Left hindlimb (tissue), 1 donor: Measurements from ENCODE around the gene SSTR4.
"Not testable (repeated sequence)": the region's sequence is repeated elsewhere in the genome, so short reads cannot be mapped to it uniquely, and the experiment has no call there.

ENCODE experiments used
- DNase-seq: peaks from one replicate; pipeline ENCODE4 v3.0.0-alpha.2; 2018

The SSTR4 gene

DNA sequence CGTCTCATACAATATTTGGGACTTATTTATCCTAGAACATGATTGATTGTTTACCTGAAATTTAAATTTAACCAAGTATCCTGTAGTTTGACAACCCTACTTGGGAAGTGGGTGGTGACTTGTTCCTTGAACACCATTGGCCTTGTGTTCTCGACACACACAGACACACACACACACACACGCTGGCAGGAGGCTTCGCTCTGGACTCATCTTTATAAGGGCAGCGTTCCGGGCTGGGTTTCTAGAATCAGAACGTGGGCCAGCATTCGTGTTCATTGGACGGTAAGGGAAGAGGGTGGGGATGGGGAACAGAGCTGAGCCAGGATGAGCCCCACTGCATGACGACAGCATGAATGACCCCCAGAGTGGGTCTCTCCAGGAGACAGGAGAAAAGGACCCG, 16.2 kb upstream of the SSTR4 start:
- DNase-seq: no peak

DNA sequence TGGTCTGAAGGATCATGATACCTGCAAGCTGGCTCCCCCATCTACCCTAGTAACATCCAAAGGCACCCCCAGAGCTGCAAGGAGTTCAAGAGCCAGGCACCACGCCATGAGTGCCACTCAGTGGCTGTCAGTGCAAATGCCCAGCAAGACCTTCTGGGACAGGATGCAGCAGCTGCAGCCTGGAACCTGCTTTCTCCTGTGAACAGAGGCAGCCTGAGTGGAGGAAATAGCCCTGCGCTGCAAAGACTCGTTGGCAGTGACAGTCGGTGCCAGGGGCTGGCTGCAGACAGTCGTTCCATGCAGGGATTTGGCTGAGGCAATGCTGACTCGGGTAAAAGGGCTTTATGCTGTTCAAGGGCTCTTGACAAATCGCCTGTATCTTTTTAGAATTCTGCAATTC, 15.7 kb upstream of the SSTR4 start:
- DNase-seq: no peak

DNA sequence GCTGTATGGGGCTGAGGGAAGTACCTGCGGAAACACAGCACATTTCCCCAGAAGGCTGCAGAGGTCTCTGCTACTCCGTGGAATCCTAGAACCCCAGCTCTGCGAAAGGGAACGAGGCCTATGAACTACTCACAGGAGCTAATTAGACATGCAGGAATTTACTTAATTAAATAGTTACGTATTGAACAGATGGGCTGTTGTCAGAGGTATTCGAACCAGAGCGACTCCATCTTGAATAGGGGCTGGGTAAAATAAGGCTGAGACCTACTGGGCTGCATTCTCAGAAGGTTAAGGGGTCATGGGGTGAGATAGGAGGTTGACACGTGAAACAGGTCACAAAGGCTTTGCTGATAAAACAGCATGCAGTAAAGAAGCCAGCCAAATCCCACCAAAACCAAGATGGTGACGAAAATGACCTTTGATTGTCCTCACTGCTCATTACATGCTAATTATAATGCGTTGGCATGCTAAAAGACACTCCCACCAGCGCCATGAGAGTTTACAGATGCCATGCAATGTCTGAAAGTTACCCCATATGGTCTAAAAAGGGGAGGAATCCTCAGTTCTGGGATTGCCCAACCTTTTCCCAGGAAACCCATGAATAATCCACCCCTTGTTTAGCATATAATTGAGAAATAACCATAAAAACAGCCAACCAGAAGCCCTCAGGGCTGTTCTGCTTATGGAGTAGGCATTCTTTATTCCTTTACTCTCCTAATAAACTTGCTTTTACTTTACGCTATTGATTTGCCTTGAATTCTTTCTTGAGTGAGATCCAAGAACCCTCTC, 14.7 kb upstream of the SSTR4 start:
- no peak for DNase-seq

DNA sequence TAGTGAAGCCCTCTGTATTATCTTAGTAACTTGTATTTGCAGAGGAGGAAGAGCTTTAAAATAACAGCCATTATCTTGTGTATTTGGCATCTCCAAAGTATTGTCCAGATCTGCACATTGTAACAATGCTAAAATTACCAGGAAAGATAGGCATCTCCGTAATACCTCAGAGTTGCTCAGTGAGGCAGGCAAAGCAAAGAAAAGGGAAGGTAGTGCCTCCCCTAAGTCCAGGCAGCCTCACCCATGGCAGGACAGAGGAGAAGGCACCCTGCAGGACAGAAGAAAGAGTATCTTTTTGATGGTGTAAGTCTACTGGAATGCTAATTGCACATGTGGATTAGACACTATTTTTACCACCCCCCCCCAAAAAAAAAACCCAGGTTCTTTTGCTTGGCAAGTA, 13.6 kb upstream of the SSTR4 start:
- no peak for DNase-seq

DNA sequence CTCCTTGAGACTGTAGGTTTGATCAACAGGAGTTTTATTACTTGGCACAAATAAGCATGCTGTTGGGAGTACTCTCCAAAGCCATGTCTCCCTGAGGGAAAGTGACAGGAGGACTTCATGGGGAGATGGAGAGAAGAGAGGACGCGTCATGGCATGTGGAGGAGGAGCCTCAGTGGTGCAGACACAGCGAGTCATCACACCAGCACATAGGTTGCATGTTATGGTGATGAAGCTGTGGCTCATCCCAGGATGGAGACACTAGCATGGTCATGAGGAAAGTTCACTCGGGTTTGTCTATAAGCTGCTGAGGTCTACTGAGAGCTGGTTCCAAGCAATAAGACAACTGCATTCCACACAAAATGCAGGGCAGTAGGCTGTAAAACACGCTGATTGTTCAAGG, 13.2 kb upstream of the SSTR4 start:
- no peak for DNase-seq

DNA sequence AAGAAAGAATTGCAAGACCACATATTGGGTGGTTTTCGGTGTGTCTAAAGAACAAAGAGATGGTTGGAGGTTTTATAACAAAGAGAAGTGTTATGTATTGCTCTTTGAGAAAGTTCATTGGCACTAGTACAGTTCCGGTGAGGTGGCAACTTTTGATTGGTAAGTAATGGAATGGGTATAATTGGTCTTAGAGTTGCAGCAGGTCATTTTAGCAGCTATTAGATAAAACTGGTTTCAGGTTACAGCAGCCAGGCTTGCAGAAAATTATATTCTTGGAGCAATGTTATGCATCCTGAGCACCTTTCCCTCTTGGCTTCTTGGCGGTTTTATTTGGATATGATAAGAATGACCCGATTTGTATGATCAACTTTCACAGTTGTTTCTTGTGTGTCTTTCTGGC, 12.3 kb upstream of the SSTR4 start:
- no peak for DNase-seq

DNA sequence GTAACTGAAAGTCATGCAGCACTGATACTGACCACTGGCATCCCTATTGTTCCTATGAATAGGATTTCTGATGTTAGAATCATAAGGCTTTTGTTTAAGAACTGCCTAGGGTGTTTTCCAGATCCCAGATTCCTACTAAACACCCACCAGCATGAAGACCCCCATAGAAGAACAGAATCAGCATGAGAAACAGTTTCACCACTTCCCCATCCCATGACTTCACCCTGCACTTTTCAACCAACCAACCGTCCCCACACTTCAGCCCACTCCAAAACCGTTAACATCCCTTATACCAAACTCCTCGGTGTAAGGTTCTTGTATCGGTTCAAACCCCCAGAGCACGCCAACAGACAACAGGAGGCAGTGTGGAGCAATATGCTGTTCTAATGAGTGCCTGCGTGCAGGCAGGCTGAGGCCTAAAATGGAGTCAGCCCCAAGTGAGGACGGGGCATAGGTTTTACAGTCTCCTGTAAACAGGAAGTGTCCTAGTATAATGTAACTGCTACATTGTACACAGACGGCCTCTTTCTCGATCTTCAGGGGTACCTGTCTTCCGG, 11.4 kb upstream of the SSTR4 start:
- no peak for DNase-seq

DNA sequence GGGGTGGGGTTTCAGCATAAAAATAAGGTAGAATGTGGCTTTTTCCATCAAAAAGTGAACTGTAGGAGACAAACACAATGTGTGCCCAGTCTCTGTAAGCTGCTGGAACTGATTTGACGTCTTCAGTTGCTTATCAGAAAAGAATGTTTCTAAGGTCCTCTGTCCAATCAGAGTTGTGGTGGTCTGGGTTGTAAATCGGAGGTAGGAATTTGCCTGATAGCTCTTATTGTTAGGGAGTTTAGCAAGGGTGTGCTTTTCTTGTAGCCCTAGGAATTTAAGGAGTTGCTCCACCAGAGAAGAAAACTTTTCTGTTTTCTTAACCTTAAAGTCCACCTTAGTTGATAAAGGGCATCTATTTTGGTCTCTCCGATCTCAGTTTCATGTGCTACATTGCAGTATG, 10.4 kb upstream of the SSTR4 start:
- no peak for DNase-seq

DNA sequence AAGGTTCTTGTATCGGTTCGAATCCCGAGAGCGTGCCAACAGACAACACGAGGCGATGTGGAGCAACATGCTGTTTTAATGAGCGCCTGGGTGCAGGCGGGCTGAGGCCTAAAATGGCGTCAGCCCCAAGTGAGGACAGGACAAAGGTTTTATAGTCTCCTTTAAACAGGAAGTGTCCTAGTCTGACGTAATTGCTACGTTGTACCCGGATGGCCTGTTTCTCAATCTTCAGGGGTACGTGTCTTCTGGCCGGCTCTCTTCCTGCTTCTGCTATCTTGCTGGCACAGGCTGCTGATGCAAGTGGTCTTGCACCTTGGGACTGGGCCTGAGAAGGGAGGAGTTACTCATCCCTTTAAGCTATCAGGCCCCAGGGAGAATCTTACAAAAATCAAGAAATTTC, 9.6 kb upstream of the SSTR4 start:
- DNase-seq: not testable (repeated sequence)

DNA sequence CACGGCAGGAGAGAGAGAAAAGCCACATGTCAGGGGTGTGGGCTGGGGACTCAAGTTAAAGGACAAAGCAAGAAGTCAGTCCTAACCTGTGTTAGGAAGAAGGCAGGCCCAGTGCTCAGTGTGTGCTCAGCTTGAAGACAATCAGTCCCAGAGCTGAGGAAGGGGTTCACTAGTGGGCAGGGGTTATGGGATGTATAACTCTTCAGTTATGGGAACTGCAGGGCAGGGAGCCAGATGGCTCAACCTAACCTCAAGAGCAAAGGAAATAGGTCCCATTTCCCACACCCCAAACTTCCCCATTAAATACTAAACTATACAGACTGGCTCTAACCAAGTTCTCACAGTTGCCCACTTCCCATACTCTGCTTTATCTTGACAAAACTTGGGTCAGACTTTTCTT, 7.4 kb upstream of the SSTR4 start:
- no peak for DNase-seq

DNA sequence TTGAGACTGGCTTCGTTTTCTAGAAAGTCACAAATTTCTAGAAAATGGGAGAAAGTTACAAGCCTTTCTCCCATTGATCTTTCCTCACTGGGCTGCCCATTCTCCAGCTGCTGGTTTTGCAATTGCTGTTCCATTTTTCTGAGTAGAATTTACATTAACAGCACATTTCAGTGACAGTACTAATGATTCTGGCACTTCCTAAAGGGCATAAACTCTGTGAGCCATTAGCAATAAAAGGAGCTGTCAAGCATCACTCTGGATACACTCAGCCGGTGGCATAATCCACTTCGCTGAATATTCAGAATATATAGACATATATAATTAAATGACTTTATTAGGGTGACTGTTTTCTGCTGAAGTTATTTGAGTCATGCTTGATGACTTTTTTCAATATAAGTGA, 6.7 kb upstream of the SSTR4 start:
- DNase-seq: no peak

DNA sequence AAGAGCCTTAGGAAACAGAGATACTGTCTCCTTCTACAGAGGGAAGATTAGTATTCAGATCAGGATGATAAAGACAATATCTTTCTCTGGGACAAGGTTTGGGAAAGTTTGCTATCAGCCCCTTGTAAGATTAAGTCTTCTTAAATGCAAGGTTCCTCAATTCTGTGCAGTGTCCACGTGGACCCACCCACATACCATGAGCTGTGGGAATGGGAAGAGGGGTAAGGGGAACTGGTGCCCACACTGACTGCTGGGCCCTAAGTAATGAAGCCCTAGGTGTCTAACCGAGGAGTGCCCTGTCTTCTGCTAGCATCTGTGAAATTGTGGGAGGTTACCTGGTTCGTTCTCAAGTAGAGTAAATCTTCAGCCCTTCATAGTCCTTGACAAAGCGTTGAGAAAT, 5.8 kb upstream of the SSTR4 start:
- no peak for DNase-seq

DNA sequence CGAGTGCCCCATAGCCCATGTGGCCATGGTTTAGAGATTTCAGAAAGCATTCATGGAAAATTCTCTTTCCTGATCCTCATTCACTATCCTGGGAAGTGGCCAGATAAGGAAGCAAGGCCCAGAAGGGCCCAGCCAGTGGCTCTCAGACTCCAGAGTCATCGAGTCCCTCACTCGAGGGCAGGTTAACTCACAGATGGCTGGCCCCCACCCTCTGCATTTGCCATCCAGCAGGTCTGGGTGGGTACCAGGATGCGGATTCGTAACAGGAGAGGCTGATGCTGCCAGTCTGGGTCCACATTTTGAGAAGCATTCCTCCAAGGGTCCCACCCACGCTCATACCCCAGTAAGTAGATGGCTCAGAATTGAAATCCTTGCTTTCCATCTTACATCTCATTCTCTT, 3.8 kb upstream of the SSTR4 start:
- no peak for DNase-seq

DNA sequence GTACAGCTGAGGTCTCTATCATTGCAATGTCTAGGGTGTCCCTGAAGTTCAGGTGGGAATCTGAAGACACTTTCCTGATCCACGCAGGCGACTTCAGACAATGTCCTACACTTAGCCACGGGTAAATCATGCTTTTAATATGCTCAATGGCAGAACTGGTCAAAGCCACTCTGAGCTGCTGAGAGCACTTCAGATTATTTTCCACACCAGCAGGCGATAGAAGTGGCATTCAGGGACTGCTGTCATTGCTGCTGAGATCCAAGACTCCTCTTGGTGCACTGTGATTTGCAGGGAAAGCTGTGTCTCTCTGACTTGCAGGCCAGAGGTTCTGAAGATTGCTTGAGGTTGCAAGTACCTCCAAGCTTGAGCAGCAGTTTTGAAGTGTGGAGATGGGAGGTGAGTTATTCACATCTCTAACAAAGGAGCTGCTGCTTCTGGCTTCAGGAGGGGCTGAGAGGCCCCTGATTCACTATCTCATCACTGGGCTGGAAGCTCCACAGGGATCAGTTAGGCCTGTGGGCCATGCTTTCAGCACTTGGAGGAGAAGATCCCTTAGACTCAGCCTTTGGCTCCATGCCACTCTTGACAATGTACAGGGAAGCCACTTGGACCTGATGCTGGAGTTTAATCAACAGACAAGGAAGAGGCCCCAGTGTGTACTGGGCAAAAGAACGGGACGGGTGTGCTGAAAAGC, 2.9 kb upstream of the SSTR4 start:
- no peak for DNase-seq

DNA sequence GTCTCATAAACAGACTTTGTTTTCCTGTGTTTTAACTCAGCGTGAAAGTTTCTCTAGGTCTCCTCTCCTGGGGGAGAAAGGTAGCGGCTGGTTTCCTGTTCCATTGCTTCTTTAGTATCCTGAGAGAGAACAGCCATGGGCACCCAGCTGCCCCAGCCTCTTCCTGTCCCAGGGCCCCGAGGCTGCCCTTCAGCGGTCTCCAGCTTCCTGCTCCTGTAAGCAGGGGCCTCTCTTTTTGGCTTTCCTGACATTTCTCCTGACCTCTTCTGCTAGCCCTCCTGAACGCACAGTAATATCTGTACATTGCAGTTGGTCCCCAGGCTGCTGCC, 2.4 kb upstream of the SSTR4 start:
- DNase-seq: no peak

DNA sequence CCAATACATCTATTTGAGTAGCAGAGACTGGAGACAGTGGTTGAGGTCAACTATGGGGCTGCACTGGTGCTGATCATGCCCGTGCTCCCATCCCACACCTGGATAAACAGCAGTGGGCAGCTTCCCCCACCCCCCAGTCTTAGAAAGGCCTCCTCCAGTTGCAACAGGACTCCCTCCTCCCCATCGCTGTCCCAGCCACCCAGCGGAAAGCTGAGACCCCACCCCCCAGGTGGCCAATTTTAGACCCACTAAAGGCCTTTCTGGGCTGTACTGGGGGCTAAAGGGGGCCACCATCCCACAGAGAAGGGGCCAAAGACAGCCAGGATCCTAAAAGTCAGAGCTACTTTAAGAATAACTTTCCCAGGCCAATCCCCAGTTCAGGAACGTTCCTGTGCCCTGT, 1.2 kb upstream of the SSTR4 start:
- no peak for DNase-seq

DNA sequence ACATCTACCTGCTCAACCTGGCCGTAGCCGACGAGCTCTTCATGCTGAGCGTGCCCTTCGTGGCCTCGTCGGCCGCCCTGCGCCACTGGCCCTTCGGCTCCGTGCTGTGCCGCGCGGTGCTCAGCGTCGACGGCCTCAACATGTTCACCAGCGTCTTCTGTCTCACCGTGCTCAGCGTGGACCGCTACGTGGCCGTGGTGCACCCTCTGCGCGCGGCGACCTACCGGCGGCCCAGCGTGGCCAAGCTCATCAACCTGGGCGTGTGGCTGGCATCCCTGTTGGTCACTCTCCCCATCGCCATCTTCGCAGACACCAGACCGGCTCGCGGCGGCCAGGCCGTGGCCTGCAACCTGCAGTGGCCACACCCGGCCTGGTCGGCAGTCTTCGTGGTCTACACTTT, 619 bp downstream of the SSTR4 start:
- no peak for DNase-seq

DNA sequence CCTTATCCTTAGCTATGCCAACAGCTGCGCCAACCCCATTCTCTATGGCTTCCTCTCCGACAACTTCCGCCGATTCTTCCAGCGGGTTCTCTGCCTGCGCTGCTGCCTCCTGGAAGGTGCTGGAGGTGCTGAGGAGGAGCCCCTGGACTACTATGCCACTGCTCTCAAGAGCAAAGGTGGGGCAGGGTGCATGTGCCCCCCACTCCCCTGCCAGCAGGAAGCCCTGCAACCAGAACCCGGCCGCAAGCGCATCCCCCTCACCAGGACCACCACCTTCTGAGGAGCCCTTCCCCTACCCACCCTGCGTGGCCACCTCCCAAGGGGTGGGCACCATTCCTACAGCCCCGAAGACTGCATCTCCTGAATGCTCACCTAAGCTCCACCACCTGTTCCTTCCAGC, 1.3 kb downstream of the SSTR4 start:
- no peak for DNase-seq

DNA sequence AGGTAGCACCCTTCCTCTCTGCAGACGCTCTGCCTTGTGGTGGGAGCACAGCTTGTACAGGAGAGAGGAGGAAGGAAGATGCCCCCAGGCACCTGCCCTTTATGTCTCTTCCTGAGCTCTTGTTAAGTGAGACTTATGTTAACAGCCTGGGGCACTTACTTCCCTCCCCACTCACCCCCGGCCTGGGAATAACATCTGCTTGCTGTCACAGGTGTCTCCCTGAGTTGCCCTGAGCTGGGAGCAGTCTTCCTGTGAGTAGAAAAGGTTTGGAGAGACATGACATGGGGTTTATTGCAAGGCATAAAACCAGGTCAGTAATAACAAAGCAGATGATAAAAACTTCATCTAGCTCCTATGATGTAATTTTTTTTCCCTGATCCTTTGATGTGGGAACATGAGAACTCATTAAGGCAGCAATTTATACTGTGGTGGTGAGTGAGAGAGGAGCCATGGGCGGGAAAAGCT, 1.9 kb downstream of the SSTR4 start:
- DNase-seq: no peak

DNA sequence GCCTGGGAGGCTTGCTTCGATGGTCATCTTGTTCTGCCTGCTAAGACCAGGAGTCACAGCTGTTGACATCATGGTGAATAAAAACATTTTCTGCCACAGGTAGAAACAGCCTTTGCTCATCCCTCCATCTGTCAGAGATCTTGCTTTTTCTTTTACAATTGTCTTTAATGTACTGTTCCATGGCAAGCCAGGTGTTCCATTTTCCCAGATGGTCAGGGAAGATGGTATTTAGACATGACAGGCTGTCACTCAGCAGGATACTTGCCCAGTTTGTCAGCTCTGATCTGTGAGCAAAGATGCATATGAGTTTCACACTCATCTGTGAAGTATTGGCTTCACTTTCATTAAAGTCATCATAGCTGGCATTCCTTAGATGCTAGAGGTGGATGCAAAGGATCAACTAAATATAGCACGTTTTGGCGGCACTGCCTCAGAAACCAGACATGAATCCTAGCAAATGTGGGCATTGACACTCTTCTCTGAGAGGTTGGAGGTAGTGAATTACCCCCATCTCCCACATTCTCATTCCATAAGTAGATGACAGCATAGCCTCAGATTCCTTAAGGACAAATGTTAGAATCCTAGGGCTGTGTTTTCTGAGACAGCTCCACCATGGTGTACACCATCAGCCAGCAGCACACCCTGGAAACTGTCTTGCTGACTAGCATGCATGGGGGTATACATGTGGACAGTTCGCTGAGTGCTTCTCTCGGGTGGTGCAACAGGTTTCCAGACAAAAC, 4.2 kb downstream of the SSTR4 start:
- no peak for DNase-seq

DNA sequence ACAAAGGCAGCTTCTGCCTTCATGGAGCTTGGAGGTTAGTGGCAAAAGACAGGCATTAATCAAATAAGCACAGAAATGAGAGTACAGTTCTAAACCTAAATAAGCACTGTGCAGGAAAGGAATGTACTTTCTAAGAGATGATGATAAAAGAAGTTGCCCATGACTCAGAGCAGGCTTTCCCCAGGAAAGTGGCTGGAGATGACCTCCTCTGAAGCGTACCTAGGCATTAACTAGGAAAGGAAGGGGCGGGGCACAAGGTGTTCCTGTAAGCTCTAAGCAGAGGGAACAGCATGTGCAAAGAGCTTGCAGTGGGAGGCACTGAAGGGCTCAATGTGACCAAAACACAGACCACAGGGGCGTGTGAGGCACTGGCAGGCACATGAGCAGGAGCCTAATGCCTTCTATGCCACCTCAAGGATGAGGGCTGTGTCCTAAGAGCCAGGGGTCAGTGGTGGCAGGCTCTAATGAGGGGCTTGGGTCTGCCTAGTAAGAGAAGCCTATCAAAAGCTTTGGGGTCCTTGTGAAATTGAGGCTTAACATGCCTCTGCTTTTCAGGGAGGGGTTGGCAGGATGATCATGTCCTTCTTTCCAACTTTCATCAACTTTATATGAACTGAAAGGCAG, 4.9 kb downstream of the SSTR4 start:
- no peak for DNase-seq

DNA sequence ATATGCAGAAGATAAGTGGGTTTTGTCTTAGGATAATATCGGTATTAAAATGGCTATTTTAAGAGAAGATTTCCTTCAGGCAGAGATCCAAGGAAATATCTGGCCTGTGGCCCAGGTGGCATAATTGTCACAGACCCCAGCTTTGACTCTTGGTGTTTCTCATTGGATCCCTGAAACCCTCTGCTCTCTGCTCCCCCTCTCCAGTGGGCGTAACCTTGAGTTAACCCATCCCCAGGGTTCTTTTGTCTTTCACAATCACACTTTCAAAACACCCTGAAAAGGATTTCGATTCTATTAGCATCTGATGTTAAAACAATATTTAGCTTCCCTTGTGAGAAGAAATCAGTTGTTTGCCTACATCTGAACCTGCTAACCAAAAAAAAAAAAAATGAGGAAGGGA, 7.2 kb downstream of the SSTR4 start:
- DNase-seq: no peak

DNA sequence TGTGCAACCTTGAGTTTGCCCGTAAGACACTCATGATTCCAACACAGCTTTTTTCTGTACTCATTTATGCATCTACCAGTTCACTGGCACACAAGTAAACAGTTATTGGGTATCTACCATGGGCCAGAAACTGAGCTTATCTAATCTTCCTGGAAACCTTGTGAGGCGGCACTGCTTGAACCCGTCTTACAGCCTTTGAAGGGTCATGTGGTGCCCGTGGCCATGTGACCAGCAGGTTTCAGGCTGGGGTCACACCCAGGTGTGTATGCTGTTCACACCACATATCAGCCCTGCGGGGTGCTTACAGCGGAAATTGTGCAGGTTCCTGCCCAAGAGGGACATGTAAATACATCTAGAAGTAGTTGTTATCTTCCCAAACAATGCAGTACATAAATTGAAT, 8.3 kb downstream of the SSTR4 start:
- DNase-seq: no peak
